D721Med (cell line): ENCODE results near the gene HPSE2.

Experiments
- DNase-seq: peaks from one replicate; pipeline ENCODE4 v3.0.0; 2011; ENCODE audit warnings: low spot score; ENCODE audit not compliant: insufficient read length
- FAIRE-seq: peaks from 2 replicates; lab custom pipeline; 2011; peaks lifted over from hg19 to GRCh38; lab: Jason Lieb, UNC
- CTCF ChIP-seq: IDR thresholded peaks from 2 replicates; pipeline ENCODE4 v1.5.1; 2012; ENCODE audit warnings: mild to moderate bottlenecking, control low read depth; ENCODE audit not compliant: insufficient read depth; ENCODE audit errors: missing control alignments

Gene HPSE2

GRCh38 chr10:98855403-98856189 lies 380.1 kb downstream of the HPSE2 start:
- no peak for DNase-seq
- FAIRE-seq, result no peak
- TF ChIP-seq CTCF, result no peak

GRCh38 chr10:98852686-98853085 lies 383.0 kb downstream of the HPSE2 start:
- no peak for FAIRE-seq
- TF ChIP-seq CTCF, result peak; percentile 18
- no peak for DNase-seq

DNA sequence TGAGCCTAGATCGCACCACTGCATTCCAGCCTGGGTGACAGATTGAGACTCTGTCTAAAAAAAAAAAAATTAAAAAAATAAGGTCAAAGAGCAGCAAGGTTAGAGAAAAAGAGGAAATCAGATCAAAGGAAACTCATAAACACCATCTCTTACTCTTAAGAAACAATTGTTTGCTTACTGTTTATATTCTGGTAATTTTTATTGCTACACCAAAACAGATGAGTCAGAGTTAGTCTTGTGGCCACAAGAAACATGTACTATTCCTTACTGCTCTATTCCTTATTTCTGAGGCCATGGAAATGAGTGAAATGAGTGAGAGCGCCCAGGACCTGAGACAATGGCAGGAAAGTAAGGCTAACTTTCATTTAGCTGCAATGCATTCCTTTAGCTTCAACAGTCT lies 387.3 kb downstream of the HPSE2 start:
- no peak for TF ChIP-seq CTCF
- no peak for DNase-seq
- FAIRE-seq, result no peak

DNA sequence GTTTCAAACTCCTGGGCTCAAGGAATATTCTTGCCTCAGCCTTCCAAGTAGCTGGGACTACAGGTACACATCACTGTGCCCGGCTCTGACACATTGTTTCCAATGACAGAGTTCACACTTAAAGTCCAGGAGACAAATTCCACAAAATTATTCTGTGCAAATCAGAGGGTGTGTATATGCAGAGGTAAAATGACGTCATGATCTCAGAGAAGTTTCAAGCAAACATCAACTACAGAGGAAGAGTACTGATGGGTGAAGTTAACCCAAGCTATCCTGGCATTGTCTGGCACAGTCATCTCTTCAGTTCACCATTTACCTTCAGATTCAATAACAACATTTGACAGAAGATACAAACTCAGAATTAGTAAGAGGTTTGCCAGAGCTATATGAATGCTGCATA lies 388.9 kb downstream of the HPSE2 start:
- DNase-seq (no peak), FAIRE-seq (no peak)
- TF ChIP-seq CTCF, result no peak

DNA sequence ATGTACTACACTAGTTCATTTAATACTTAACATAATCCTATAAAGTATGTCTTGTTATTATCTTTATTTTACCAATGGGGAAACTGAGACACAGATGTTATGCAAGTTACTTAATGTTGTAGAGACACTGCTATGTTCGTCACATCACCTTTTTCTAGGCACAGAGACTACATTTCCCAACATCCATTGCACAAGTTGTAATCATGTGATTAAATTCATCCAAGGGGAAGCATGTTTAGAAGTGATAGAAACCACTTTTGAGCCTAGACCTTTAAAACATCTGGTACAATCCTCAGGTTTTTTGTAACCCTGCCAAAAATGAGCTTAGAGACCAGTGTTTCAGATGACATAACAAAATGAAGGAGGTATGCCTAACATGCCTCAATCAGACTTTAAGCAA lies 402.1 kb downstream of the HPSE2 start:
- no peak for FAIRE-seq

DNA sequence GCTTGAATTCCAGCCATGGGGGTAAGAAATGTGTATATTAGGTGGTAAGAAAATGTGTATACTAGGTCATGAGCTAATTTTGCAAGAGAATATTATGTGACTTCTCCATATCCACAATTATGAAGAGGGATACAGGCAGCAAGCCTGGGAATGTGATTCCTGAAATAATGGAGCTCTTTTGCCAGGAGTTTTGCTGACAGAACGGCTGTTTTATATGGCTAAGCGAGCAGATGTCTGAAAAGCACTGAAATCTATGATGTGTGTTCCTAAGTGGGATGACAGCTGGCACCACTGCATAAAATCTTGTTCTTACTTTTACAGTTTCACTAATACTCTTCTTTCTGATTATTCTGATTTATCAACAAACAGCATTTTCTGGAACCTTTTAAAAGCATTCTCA lies 402.9 kb downstream of the HPSE2 start:
- no peak for TF ChIP-seq CTCF
- no peak for DNase-seq
- FAIRE-seq, result no peak

More for the DNA sequence above, 402.1 kb downstream of the HPSE2 start:
- no peak for DNase-seq
- no peak for TF ChIP-seq CTCF

GRCh38 chr10:98832196-98832595 lies 403.5 kb downstream of the HPSE2 start:
- FAIRE-seq (no peak), DNase-seq (no peak)
- no peak for TF ChIP-seq CTCF
